Omental fat pad (tissue), 4 donors: ENCODE results near the gene SYTL3. TPM values are rescaled to one million over a fixed set of nuclear protein-coding genes. Genes with fewer than 3 reads are reported as not detected.

ENCODE experiments used
- ATAC-seq: fragments of 150-250 bp; one replicate; pipeline ENCODE4 v1.9.1; 2016; ENCODE audit warnings: mild to moderate bottlenecking, moderate library complexity; ENCODE audit not compliant: low FRiP score
- DNase-seq: peaks from one replicate; pipeline ENCODE4 v3.0.0-alpha.2; 2019; ENCODE audit warnings: low spot score
- total RNA-seq, 4 donors: library from RNA; depleted of rRNA; stranded (reverse); fragments of >200 nt; gene quantifications; one replicate each; pipeline ENCODE4 v1.1.0, GENCODE V29; 2016
- TF ChIP-seq, protein P1 (sequence below), 3 donors: fragments of 450-650 bp; IDR thresholded peaks; one replicate each; pipeline ENCODE4 v1.5.1; 2016 to 2017; ENCODE audit warnings: antibody characterized with exemption in 3 of 3, mild to moderate bottlenecking in 3 of 3, moderate library complexity in 2 of 3

SYTL3 gene
- total RNA-seq, 4 donors from 2014 or later = 5.3 to 16.3 (median 6.8) TPM

DNA sequence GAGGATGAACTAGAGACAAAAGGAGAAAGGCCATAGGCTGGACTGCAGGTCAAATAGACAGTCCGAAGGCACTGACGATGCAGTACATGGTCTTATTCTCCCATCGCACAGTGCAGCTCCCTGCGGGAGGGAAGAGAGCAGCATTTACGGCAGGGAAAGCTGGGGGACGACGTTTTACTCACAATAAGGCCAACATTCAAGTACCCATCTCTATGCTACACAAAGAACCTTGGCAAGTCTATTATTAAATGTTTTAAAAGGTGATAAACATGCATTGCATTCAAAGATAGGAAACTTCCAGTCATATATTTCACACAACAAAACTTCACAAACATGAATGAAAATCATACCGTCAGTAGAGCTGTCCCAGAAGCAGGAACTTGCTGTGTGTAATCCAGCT lies 13.1 kb upstream of the SYTL3 start:
- TF ChIP-seq, protein P1, sequence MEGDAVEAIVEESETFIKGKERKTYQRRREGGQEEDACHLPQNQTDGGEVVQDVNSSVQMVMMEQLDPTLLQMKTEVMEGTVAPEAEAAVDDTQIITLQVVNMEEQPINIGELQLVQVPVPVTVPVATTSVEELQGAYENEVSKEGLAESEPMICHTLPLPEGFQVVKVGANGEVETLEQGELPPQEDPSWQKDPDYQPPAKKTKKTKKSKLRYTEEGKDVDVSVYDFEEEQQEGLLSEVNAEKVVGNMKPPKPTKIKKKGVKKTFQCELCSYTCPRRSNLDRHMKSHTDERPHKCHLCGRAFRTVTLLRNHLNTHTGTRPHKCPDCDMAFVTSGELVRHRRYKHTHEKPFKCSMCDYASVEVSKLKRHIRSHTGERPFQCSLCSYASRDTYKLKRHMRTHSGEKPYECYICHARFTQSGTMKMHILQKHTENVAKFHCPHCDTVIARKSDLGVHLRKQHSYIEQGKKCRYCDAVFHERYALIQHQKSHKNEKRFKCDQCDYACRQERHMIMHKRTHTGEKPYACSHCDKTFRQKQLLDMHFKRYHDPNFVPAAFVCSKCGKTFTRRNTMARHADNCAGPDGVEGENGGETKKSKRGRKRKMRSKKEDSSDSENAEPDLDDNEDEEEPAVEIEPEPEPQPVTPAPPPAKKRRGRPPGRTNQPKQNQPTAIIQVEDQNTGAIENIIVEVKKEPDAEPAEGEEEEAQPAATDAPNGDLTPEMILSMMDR (IDR thresholded peaks at IDR 0.05) = no peak
- DNase-seq (no peak), ATAC-seq (no peak)

DNA sequence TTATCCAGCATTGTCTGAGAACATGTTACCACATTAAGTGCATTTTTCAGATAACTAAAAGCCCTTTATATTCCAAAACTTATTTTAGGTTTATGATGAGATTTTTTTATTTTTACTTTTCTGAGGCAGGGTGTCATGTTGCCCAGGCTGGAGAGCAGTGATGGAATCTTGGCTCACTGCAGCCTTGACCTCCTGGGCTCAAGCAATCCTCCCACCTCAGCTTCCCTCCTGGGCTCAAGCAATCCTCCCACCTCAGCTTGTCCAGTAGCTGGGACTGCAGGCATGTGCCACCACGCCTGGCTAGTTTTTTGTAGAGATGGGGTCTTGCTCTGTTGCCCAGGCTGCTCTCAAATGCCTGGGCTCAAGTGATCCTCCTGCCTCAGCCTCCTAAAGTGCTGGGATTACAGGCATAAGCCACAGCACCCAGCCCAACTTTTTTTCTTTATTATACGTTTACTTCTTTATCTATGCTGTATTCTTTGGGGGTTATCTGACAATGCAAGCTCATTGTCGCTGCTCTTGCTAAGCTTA lies 11.5 kb upstream of the SYTL3 start:
- ATAC-seq = no peak
- TF ChIP-seq, protein P1 (IDR thresholded peaks at IDR 0.05) = no peak
- no peak for DNase-seq

DNA sequence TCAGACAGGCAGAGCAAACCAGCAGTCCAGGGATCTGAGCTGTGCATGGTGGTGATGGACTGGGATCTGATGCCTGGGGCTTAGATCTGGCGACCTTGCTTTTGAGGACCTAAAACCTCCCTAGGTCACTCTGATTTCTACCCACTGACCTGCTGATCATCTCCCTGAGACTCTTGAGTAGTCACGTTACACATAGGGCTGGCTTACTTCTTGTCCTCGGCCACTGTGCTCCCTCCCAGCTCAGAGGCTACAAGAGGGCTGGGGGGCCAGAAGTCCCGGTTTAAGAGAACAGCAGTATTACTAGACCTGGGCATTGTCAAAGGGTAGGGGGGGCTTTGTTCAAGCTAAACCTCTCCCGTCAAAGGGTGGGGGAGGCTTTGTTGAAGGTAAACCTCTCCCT lies 10.8 kb upstream of the SYTL3 start:
- no peak for DNase-seq
- ATAC-seq = no peak
- TF ChIP-seq, protein P1 (IDR thresholded peaks at IDR 0.05) = no peak

DNA sequence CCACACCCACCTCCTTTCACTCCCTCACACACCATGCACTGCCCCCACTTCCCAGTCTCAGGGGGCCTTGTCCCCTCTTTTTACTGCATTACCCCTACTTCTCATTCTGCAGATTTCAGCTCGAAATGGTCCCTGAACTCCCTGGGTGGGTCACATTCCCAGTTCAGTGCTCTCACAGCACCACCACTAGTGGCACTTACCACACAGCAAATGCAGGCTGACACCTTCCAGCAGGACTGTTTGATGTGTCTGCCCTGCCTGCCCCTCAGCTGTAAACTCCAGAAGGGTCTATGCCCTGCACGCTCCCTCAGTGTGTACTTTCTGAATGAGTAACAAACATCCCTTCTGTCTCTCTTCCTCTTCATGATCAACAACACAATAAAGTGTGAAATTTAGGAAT lies 9.3 kb upstream of the SYTL3 start:
- DNase-seq = no peak
- TF ChIP-seq, protein P1 (IDR thresholded peaks at IDR 0.05) = no peak
- no peak for ATAC-seq

DNA sequence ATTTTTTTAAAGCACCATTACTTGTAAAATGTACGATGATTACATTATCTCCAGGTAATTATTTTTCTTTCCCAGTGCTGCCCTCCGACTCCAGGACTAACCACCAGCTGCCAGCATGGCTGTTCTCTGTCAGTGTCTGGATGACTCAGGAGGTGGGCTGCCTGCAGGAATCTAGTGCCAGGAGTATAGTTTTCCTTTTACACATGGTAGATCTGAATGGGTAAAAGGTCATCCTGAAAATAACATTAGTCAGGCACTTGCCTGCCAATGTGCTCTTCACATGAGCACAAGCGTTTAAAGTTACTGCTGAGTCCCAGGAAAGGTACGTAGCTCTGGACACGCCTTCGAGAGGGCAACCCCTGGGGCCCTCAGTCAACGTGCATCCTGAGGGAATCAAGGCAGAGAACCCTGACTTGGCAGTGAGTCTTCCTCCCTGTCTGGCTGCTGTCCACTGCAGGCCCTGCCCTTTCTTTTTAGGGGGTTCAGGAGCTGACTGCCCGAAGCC lies 7.7 kb upstream of the SYTL3 start:
- no peak for DNase-seq
- TF ChIP-seq, protein P1 (IDR thresholded peaks at IDR 0.05) = no peak
- ATAC-seq = peak; percentile 74

DNA sequence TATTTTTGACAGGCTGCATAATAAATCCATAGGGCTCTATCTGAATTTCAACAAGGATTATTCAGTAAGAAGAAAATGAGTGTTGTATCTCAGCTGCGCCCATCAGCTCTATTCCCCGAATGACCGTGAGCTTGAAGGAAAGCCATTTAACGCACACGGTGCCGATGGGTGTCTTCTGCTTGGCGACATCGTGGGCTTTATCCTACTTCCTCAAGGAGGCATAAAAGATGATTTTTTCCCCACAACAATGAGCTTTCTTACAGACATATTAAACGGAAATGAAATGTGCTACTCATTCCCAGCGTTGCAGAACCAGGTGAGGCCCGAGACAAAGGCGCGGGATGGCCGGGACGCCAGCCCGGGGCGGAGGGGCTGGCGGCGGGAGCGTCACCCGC lies 6.0 kb upstream of the SYTL3 start:
- no peak for ATAC-seq
- no peak for DNase-seq
- TF ChIP-seq, protein P1 (IDR thresholded peaks at IDR 0.05) = no peak
